HepG2 (cell line): Measurements from ENCODE around the gene VKORC1L1.

ENCODE experiments used
- CHD2 ChIP-seq: IDR thresholded peaks from 2 replicates; pipeline ENCODE4 v1.6.1; 2011; ENCODE audit warnings: low read depth, low read length, improper control_type of control experiment
- FOXM1 ChIP-seq: sonication (generic); formaldehyde crosslinking; IDR thresholded peaks from 2 replicates; pipeline ENCODE4 v1.5.0; 2020; ENCODE audit warnings: missing genetic modification reagents
- GLI4 ChIP-seq: sonication (generic); formaldehyde crosslinking; IDR thresholded peaks from 2 replicates; pipeline ENCODE4 v1.5.1; 2020; ENCODE audit warnings: missing genetic modification reagents, mild to moderate bottlenecking, moderate library complexity, borderline replicate concordance
- NPAS2 ChIP-seq: sonication (generic); formaldehyde crosslinking; IDR thresholded peaks from 2 replicates; pipeline ENCODE4 v1.8.0; 2022; ENCODE audit warnings: mild to moderate bottlenecking, missing genetic modification reagents, borderline replicate concordance
- RAD21 ChIP-seq: fragments of 450-650 bp; formaldehyde crosslinking; IDR thresholded peaks from 2 replicates; pipeline ENCODE4 v1.5.0; 2020; ENCODE audit warnings: mild to moderate bottlenecking
- SCMH1 ChIP-seq: sonication (generic); formaldehyde crosslinking; IDR thresholded peaks from 2 replicates; pipeline ENCODE4 v1.9.0; 2021; ENCODE audit warnings: missing genetic modification reagents, mild to moderate bottlenecking, borderline replicate concordance
- ZNF747 ChIP-seq: sonication (generic); formaldehyde crosslinking; IDR thresholded peaks from 2 replicates; pipeline ENCODE4 v1.8.1; 2023; ENCODE audit warnings: missing genetic modification reagents, mild to moderate bottlenecking, borderline replicate concordance
- TF ChIP-seq, protein P1 (sequence below): sonication (generic); formaldehyde crosslinking; IDR thresholded peaks from 2 replicates; pipeline ENCODE4 v1.4.0; 2020; ENCODE audit warnings: missing genetic modification reagents, borderline replicate concordance
- TF ChIP-seq, protein P2 (sequence below): IDR thresholded peaks from 2 replicates; pipeline ENCODE4 v1.6.1; 2016
- TF ChIP-seq, protein P3 (sequence below): sonication (generic); formaldehyde crosslinking; IDR thresholded peaks from 2 replicates; pipeline ENCODE4 v1.8.0; 2022; ENCODE audit warnings: mild to moderate bottlenecking, missing genetic modification reagents; ENCODE audit not compliant: insufficient replicate concordance
- TF ChIP-seq, protein P4 (sequence below): sonication (generic); formaldehyde crosslinking; IDR thresholded peaks from 2 replicates; pipeline ENCODE4 v1.5.0; 2020; ENCODE audit warnings: mild to moderate bottlenecking, missing genetic modification reagents, moderate library complexity

DNA sequence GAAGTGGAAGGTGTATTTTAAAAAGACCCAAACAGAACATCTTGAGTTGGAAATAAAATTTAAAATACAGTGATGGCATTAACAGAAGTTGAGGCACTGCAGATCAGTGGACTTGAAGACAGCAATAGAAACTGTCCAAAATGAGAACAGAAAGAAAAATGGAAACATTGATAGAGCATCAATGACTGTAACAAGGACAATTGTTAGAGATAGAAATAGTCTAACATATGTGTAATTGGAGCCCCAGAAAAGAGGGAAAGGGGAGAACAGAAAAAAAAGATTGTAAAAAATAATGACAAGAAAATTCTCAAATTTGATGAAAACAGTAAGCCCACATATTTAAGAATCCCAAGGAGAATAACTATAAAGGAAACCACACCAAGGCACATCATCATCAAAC lies 29.4 kb downstream of the VKORC1L1 start:
- TF ChIP-seq, protein P1, sequence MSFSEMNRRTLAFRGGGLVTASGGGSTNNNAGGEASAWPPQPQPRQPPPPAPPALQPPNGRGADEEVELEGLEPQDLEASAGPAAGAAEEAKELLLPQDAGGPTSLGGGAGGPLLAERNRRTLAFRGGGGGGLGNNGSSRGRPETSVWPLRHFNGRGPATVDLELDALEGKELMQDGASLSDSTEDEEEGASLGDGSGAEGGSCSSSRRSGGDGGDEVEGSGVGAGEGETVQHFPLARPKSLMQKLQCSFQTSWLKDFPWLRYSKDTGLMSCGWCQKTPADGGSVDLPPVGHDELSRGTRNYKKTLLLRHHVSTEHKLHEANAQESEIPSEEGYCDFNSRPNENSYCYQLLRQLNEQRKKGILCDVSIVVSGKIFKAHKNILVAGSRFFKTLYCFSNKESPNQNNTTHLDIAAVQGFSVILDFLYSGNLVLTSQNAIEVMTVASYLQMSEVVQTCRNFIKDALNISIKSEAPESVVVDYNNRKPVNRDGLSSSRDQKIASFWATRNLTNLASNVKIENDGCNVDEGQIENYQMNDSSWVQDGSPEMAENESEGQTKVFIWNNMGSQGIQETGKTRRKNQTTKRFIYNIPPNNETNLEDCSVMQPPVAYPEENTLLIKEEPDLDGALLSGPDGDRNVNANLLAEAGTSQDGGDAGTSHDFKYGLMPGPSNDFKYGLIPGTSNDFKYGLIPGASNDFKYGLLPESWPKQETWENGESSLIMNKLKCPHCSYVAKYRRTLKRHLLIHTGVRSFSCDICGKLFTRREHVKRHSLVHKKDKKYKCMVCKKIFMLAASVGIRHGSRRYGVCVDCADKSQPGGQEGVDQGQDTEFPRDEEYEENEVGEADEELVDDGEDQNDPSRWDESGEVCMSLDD (CRISPR knock-in tag) = no peak
- TF ChIP-seq, protein P2, sequence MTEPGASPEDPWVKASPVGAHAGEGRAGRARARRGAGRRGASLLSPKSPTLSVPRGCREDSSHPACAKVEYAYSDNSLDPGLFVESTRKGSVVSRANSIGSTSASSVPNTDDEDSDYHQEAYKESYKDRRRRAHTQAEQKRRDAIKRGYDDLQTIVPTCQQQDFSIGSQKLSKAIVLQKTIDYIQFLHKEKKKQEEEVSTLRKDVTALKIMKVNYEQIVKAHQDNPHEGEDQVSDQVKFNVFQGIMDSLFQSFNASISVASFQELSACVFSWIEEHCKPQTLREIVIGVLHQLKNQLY = no peak
- TF ChIP-seq FOXM1 (CRISPR knock-in tag) (no peak), NPAS2 (no peak), ZNF747 (CRISPR knock-in tag) (no peak), SCMH1 (no peak), CHD2 (no peak), RAD21 (CRISPR knock-in tag) (no peak), GLI4 (CRISPR knock-in tag) (no peak)
- TF ChIP-seq, protein P3, sequence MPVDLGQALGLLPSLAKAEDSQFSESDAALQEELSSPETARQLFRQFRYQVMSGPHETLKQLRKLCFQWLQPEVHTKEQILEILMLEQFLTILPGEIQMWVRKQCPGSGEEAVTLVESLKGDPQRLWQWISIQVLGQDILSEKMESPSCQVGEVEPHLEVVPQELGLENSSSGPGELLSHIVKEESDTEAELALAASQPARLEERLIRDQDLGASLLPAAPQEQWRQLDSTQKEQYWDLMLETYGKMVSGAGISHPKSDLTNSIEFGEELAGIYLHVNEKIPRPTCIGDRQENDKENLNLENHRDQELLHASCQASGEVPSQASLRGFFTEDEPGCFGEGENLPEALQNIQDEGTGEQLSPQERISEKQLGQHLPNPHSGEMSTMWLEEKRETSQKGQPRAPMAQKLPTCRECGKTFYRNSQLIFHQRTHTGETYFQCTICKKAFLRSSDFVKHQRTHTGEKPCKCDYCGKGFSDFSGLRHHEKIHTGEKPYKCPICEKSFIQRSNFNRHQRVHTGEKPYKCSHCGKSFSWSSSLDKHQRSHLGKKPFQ (CRISPR knock-in tag) = no peak
- TF ChIP-seq, protein P4, sequence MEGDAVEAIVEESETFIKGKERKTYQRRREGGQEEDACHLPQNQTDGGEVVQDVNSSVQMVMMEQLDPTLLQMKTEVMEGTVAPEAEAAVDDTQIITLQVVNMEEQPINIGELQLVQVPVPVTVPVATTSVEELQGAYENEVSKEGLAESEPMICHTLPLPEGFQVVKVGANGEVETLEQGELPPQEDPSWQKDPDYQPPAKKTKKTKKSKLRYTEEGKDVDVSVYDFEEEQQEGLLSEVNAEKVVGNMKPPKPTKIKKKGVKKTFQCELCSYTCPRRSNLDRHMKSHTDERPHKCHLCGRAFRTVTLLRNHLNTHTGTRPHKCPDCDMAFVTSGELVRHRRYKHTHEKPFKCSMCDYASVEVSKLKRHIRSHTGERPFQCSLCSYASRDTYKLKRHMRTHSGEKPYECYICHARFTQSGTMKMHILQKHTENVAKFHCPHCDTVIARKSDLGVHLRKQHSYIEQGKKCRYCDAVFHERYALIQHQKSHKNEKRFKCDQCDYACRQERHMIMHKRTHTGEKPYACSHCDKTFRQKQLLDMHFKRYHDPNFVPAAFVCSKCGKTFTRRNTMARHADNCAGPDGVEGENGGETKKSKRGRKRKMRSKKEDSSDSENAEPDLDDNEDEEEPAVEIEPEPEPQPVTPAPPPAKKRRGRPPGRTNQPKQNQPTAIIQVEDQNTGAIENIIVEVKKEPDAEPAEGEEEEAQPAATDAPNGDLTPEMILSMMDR (CRISPR knock-in tag) = no peak
